H9 (cell line): ENCODE results near the gene PUM1. TPM values are rescaled to one million over a fixed set of nuclear protein-coding genes. Genes with fewer than 3 reads are reported as not detected.

ENCODE experiments used
- DNase-seq: peaks from one replicate; pipeline ENCODE4 v3.0.0-alpha.2; 2017
- H2AFZ ChIP-seq: one replicate; pipeline ENCODE4 v1.6.1; 2013; ENCODE audit warnings: mild to moderate bottlenecking, low read length, control low read depth, moderate library complexity
- H2AK5ac ChIP-seq: 2 replicates; pipeline ENCODE4 v1.6.1; 2013; ENCODE audit warnings: low read length, control low read depth, mixed read lengths; ENCODE audit not compliant: insufficient read length
- H2BK120ac ChIP-seq: one replicate; pipeline ENCODE4 v1.6.1; 2013; ENCODE audit warnings: low read depth, mild to moderate bottlenecking, low read length, control low read depth, inconsistent platforms; ENCODE audit not compliant: poor library complexity, severe bottlenecking
- H2BK12ac ChIP-seq: 2 replicates; pipeline ENCODE4 v1.6.1; 2013; ENCODE audit warnings: low read length, control low read depth, mixed read lengths, low read depth; ENCODE audit not compliant: insufficient read length
- H2BK15ac ChIP-seq: 2 replicates; pipeline ENCODE4 v1.6.1; 2013; ENCODE audit warnings: low read depth, low read length, control low read depth
- H2BK20ac ChIP-seq: one replicate; pipeline ENCODE4 v1.6.1; 2013; ENCODE audit warnings: low read depth, mild to moderate bottlenecking, low read length, control low read depth, inconsistent platforms; ENCODE audit not compliant: poor library complexity, severe bottlenecking
- H2BK5ac ChIP-seq: 2 replicates; pipeline ENCODE4 v1.6.1; 2013; ENCODE audit warnings: low read length, control low read depth, mixed read lengths; ENCODE audit not compliant: insufficient read length
- H3K14ac ChIP-seq: 2 replicates; pipeline ENCODE4 v1.6.1; 2013; ENCODE audit warnings: low read length, control low read depth; ENCODE audit not compliant: insufficient read depth
- H3K18ac ChIP-seq: 2 replicates; pipeline ENCODE4 v1.6.1; 2013; ENCODE audit warnings: low read depth, mild to moderate bottlenecking, mixed read lengths, low read length, control low read depth; ENCODE audit not compliant: insufficient read length
- H3K23ac ChIP-seq: 2 replicates; pipeline ENCODE4 v1.6.1; 2013; ENCODE audit warnings: low read length, control low read depth, mixed read lengths, low read depth; ENCODE audit not compliant: insufficient read length
- H3K23me2 ChIP-seq: 2 replicates; pipeline ENCODE4 v1.6.1; 2013; ENCODE audit warnings: low read depth, mild to moderate bottlenecking, mixed read lengths, low read length, control low read depth; ENCODE audit not compliant: insufficient read length, poor library complexity, severe bottlenecking
- H3K27ac ChIP-seq: 2 replicates; pipeline ENCODE4 v1.5.1; 2013; ENCODE audit warnings: low read length, control low read depth, mixed read lengths, low read depth; ENCODE audit not compliant: insufficient read length
- H3K27me3 ChIP-seq: 2 replicates; pipeline ENCODE4 v1.6.1; 2013; ENCODE audit warnings: low read length, control low read depth, inconsistent platforms; ENCODE audit not compliant: insufficient read depth
- H3K4ac ChIP-seq: 2 replicates; pipeline ENCODE4 v1.6.1; 2013; ENCODE audit warnings: low read depth, mild to moderate bottlenecking, control low read depth, inconsistent platforms, low read length, moderate library complexity
- H3K4me1 ChIP-seq: 2 replicates; pipeline ENCODE4 v1.6.1; 2013; ENCODE audit warnings: low read length, control low read depth, inconsistent platforms; ENCODE audit not compliant: insufficient read depth
- H3K4me2 ChIP-seq: 2 replicates; pipeline ENCODE4 v1.6.1; 2013; ENCODE audit warnings: low read length, control low read depth, mixed read lengths; ENCODE audit not compliant: insufficient read length, insufficient read depth
- H3K56ac ChIP-seq: 2 replicates; pipeline ENCODE4 v1.6.1; 2013; ENCODE audit warnings: low read depth, mild to moderate bottlenecking, mixed read lengths, low read length, control low read depth; ENCODE audit not compliant: insufficient read length
- H3K79me1 ChIP-seq: 2 replicates; pipeline ENCODE4 v1.6.1; 2013; ENCODE audit warnings: low read depth, mild to moderate bottlenecking, moderate library complexity, low read length, control low read depth, inconsistent platforms; ENCODE audit not compliant: insufficient read depth, poor library complexity, severe bottlenecking
- H3K79me2 ChIP-seq: 2 replicates; pipeline ENCODE4 v1.6.1; 2013; ENCODE audit warnings: low read length, control low read depth, inconsistent platforms; ENCODE audit not compliant: insufficient read depth
- H3K9ac ChIP-seq: 2 replicates; pipeline ENCODE4 v1.6.1; 2013; ENCODE audit warnings: low read length, control low read depth, mixed read lengths; ENCODE audit not compliant: insufficient read length; ENCODE audit errors: extremely low read depth
- H3K9me3 ChIP-seq: one replicate; pipeline ENCODE4 v1.6.1; 2013; ENCODE audit warnings: low read depth, low read length, inconsistent platforms; ENCODE audit not compliant: control insufficient read depth
- H3T11ph ChIP-seq: one replicate; pipeline ENCODE4 v1.6.1; 2013; ENCODE audit warnings: mild to moderate bottlenecking, low read length, control low read depth, inconsistent platforms
- H4K20me1 ChIP-seq: one replicate; pipeline ENCODE4 v1.6.1; 2013; ENCODE audit not compliant: control insufficient read depth, insufficient read length, insufficient read depth
- H4K5ac ChIP-seq: 2 replicates; pipeline ENCODE4 v1.6.1; 2013; ENCODE audit warnings: low read depth, mild to moderate bottlenecking, mixed read lengths, low read length, control low read depth; ENCODE audit not compliant: insufficient read length
- H4K8ac ChIP-seq: replicated peaks from 2 replicates; pipeline ENCODE4 v1.6.1; 2013; ENCODE audit warnings: low read length, control low read depth, mixed read lengths, low read depth; ENCODE audit not compliant: insufficient read length
- H4K91ac ChIP-seq: 2 replicates; pipeline ENCODE4 v1.6.1; 2013; ENCODE audit warnings: low read depth, mild to moderate bottlenecking, moderate library complexity, mixed read lengths, low read length, control low read depth; ENCODE audit not compliant: insufficient read length
- H3K27ac Mint-ChIP-seq, 3 experiments: 2 replicates in 2 of 3; 3 replicates in 1 of 3; pipeline ENCODE4 v1.8.0; 2020 to 2021; ENCODE audit warnings: mixed read lengths in 3 of 3, mild to moderate bottlenecking in 1 of 3, moderate library complexity in 1 of 3
- H3K27me3 Mint-ChIP-seq: 2 replicates; pipeline ENCODE4 v1.8.0; 2021; ENCODE audit warnings: low read depth, mild to moderate bottlenecking, moderate library complexity, mixed read lengths
- H3K36me3 Mint-ChIP-seq, 3 experiments: 2 replicates in 2 of 3; 3 replicates in 1 of 3; pipeline ENCODE4 v1.8.0; 2020 to 2021; ENCODE audit warnings: low read depth in 3 of 3, mixed read lengths in 3 of 3; ENCODE audit not compliant: insufficient read depth in 1 of 3
- H3K4me1 Mint-ChIP-seq, 2 experiments: 2 replicates each; pipeline ENCODE4 v1.8.0; 2020; ENCODE audit warnings: mixed read lengths in 2 of 2
- H3K4me3 Mint-ChIP-seq, 2 experiments: 2 replicates in 1 of 2; 3 replicates in 1 of 2; pipeline ENCODE4 v1.8.0; 2020 to 2021; ENCODE audit warnings: mild to moderate bottlenecking in 2 of 2, mixed read lengths in 2 of 2, moderate library complexity in 1 of 2
- H3K9me3 Mint-ChIP-seq, 2 experiments: 2 replicates in 1 of 2; 3 replicates in 1 of 2; pipeline ENCODE4 v1.8.0; 2020; ENCODE audit warnings: mild to moderate bottlenecking in 2 of 2, mixed read lengths in 2 of 2, moderate library complexity in 1 of 2
- CTCF ChIP-seq: fragments of 200-600 bp; sonication (generic); conservative IDR thresholded peaks from 3 replicates; pipeline ENCODE4 v1.8.0; 2021; ENCODE audit warnings: antibody characterized with exemption, mild to moderate bottlenecking
- WGBS: extraction: QIAGEN DNeasy Blood & Tissue Kit; methylation state at CpG from one replicate; pipeline ENCODE4 v1.1.7; 2013; ENCODE audit warnings: missing lambda C conversion rate, low lambda C conversion rate, mixed read lengths; ENCODE audit not compliant: insufficient read length; ENCODE audit errors: extremely low coverage; 5-methylcytosine and 5-hydroxymethylcytosine counted together
- total RNA-seq: library from RNA; stranded (reverse); gene quantifications from 2 replicates; pipeline ENCODE4 v1.2.1, GENCODE V29; 2021

Gene PUM1
- total RNA-seq, 1 experiment from 2014 or later, result 164 TPM

DNA sequence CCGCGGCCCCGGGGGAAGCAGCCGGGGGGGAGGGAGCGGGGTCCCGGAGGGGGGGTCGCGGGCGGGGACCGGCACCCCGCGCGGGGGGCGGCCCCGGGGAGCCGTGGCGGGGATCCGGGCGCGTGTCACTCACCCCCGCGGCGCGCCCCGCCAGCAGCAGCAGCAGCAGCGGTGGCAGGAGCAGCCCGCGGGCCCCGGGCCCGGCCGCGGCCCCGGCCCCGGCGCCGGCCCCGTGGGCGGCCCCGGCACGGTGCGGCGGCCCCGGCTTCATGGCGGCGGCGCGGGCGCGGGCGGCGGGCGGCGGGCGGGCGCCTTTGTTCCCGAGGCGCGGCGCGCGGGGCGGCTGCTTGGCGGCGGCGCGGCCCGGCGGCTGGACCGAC is 157.2 kb downstream of the PUM1 start:
- Histone ChIP-seq H3K27me3 (no peaks in the 10 kb centered on the region), H3K18ac (no peak overlapping the region), H3K4me1 (peaks cover 5% of the 10 kb centered on the region; the same call in 1 of the 2 replicates), H2BK120ac (no peak overlapping the region), H3K27ac (no peak overlapping the region), H4K91ac (no peak overlapping the region), H2BK5ac (no peak overlapping the region), H2BK15ac (no peak overlapping the region), H4K8ac (no peak overlapping the region), H2BK12ac (no peak overlapping the region), H3K56ac (no peak overlapping the region), H3K9me3 (no peaks in the 10 kb centered on the region), H4K20me1 (peaks cover 6% of the 10 kb centered on the region), H3K4ac (no peak overlapping the region), H3T11ph (no peak overlapping the region), H3K79me2 (0 out of 2 replicates have a peak, but pooled peaks cover 2% of the 10 kb centered on the region), H2BK20ac (no peak overlapping the region), H3K9ac (no peak overlapping the region), H2AK5ac (no peak overlapping the region), H4K5ac (no peak overlapping the region), H3K14ac (no peak overlapping the region), H3K23ac (no peak overlapping the region), H3K79me1 (no peaks in the 10 kb centered on the region), H2AFZ (no peak overlapping the region), H3K23me2 (peaks cover 7% of the 10 kb centered on the region), H3K4me2 (peak overlapping the region; percentile 19)
- H3K27ac Mint-ChIP-seq, result no peak overlapping the region
- H3K4me3 Mint-ChIP-seq, result no peak overlapping the region; a peak in 1 of 5 replicates
- no peak for DNase-seq
- no CpG with 5 or more reads among the region's 69 CpGs for WGBS
- H3K4me1 Mint-ChIP-seq, result peaks cover 46 to 61% of the 10 kb centered on the region in 2 experiments
- TF ChIP-seq CTCF, result no peak
- no peaks in the 10 kb centered on the region for H3K9me3 Mint-ChIP-seq
- H3K36me3 Mint-ChIP-seq, result no peaks in the 10 kb centered on the region
- H3K27me3 Mint-ChIP-seq, result peaks cover 31% of the 10 kb centered on the region
